NCI-H1417 (cell line): ENCODE data around the gene CALHM3.

Experiments used
- DNase-seq, 3 experiments: peaks; one replicate each; lab custom pipeline; 2025; lab: John Stamatoyannopoulos, UW

The CALHM3 gene

GRCh38 chr10:103451091-103451813 is 27.8 kb downstream of the CALHM3 start:
- peak in 2 of 3 experiments; percentile 3 to 25 for DNase-seq

- DNase-seq = no peak
These were observed 28.8 kb downstream of the CALHM3 start for GRCh38 chr10:103450201-103450695.

- DNase-seq = no peak
These were observed 29.6 kb downstream of the CALHM3 start for GRCh38 chr10:103449208-103450144.

GRCh38 chr10:103448746-103449145 is 30.3 kb downstream of the CALHM3 start:
- DNase-seq = no peak

- DNase-seq = no peak
These were observed 31.9 kb downstream of the CALHM3 start for GRCh38 chr10:103447187-103447586.

- no peak for DNase-seq
These were observed 33.1 kb downstream of the CALHM3 start for GRCh38 chr10:103445767-103446567.

- no peak for DNase-seq
These were observed 33.7 kb downstream of the CALHM3 start for GRCh38 chr10:103445366-103445765.

GRCh38 chr10:103444478-103444877 is 34.6 kb downstream of the CALHM3 start:
- no peak for DNase-seq

GRCh38 chr10:103443475-103444185 is 35.4 kb downstream of the CALHM3 start:
- no peak for DNase-seq

- DNase-seq = no peak
These were observed 37.0 kb downstream of the CALHM3 start for GRCh38 chr10:103442031-103442461.

- no peak for DNase-seq
These were observed 37.4 kb downstream of the CALHM3 start for GRCh38 chr10:103441611-103442010.

GRCh38 chr10:103441206-103441605 is 37.8 kb downstream of the CALHM3 start:
- DNase-seq = no peak

- no peak for DNase-seq
These were observed 38.6 kb downstream of the CALHM3 start for GRCh38 chr10:103440416-103440815.

GRCh38 chr10:103439776-103440175 is 39.3 kb downstream of the CALHM3 start:
- DNase-seq = no peak

GRCh38 chr10:103433858-103434257 is 45.2 kb downstream of the CALHM3 start:
- DNase-seq = no peak

- no peak for DNase-seq
These were observed 47.1 kb downstream of the CALHM3 start for GRCh38 chr10:103431902-103432301.

- no peak for DNase-seq
These were observed 49.4 kb downstream of the CALHM3 start for GRCh38 chr10:103429647-103430046.

GRCh38 chr10:103428989-103429643 is 49.9 kb downstream of the CALHM3 start:
- DNase-seq = no peak

- no peak for DNase-seq
These were observed 51.2 kb downstream of the CALHM3 start for GRCh38 chr10:103427866-103428265.

GRCh38 chr10:103423748-103424147 is 55.3 kb downstream of the CALHM3 start:
- no peak for DNase-seq
